Mucosa of descending colon (tissue), 3 donors: ENCODE measurements around the gene SLC27A2. TPM values are rescaled to one million over a fixed set of nuclear protein-coding genes. Genes with fewer than 3 reads are reported as not detected.

Experiments used
- ATAC-seq: fragments of 200-7000 bp; cut with Tn5 transposase; one replicate; pipeline ENCODE4 v1.9.1; 2020; ENCODE audit warnings: mild to moderate bottlenecking, moderate library complexity
- DNase-seq, 3 donors: peaks; one replicate each; pipeline ENCODE4 v3.0.0-alpha.2; 2020
- H3K36me3 ChIP-seq: fragments of 200-600 bp; one replicate; pipeline ENCODE4 v1.8.0; 2021; ENCODE audit warnings: low read depth, mild to moderate bottlenecking
- H3K4me1 ChIP-seq: fragments of 200-600 bp; one replicate; pipeline ENCODE4 v1.8.0; 2021; ENCODE audit warnings: low read depth, mild to moderate bottlenecking
- H3K4me3 ChIP-seq: fragments of 200-600 bp; one replicate; pipeline ENCODE4 v1.8.0; 2021; ENCODE audit warnings: mild to moderate bottlenecking
- H3K9me3 ChIP-seq: fragments of 200-600 bp; one replicate; pipeline ENCODE4 v1.8.0; 2021; ENCODE audit warnings: mild to moderate bottlenecking
- intact Hi-C, 2 donors: fragments of 100-400 bp; cut with DNase I in 1 of 2; cut with micrococcal nuclease in 1 of 2; formaldehyde crosslinking; loops; one replicate each; pipeline versions ENCODE4 v1.11.0 to v1.11.1; 2022; cut with DNase I, micrococcal nuclease
- total RNA-seq, 3 donors: library from RNA; stranded (reverse); fragmentation: NEBNext Ultra II Directional in 2 of 3; extraction: Animal tissue kit (Norgen Biotek cat#: 25700) in 2 of 3; gene quantifications; one replicate each; pipeline versions ENCODE4 v1.2.1 to v1.2.4, GENCODE V29; 2021 to 2023
- TF ChIP-seq, protein P1 (sequence below): fragments of 200-600 bp; IDR thresholded peaks from one replicate; pipeline ENCODE4 v1.8.0; 2022; ENCODE audit warnings: antibody characterized with exemption, mild to moderate bottlenecking
- donor health status: DM: no; HTN: no; CAD: no; lungs with moderate emphysema.
- donor health status: DM: no; HTN: no; CAD: no.
- donor health status: DM: no; HTN: yes; CAD: no.

The SLC27A2 gene
- total RNA-seq, 3 donors from 2014 or later: 14.8 to 27.9 (median 27.8) TPM

GRCh38 chr15:50218291-50218690 is 36.3 kb downstream of the SLC27A2 start:
- Histone ChIP-seq H3K9me3 (no peaks in the 10 kb centered on the region), H3K4me3 (no peak overlapping the region), H3K36me3 (no peaks in the 10 kb centered on the region), H3K4me1 (peaks cover 8% of the 10 kb centered on the region)
- TF ChIP-seq, protein P1, sequence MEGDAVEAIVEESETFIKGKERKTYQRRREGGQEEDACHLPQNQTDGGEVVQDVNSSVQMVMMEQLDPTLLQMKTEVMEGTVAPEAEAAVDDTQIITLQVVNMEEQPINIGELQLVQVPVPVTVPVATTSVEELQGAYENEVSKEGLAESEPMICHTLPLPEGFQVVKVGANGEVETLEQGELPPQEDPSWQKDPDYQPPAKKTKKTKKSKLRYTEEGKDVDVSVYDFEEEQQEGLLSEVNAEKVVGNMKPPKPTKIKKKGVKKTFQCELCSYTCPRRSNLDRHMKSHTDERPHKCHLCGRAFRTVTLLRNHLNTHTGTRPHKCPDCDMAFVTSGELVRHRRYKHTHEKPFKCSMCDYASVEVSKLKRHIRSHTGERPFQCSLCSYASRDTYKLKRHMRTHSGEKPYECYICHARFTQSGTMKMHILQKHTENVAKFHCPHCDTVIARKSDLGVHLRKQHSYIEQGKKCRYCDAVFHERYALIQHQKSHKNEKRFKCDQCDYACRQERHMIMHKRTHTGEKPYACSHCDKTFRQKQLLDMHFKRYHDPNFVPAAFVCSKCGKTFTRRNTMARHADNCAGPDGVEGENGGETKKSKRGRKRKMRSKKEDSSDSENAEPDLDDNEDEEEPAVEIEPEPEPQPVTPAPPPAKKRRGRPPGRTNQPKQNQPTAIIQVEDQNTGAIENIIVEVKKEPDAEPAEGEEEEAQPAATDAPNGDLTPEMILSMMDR: no peak
- intact Hi-C loops: no loop called here
- ATAC-seq (no peak), DNase-seq (no peak)

DNA sequence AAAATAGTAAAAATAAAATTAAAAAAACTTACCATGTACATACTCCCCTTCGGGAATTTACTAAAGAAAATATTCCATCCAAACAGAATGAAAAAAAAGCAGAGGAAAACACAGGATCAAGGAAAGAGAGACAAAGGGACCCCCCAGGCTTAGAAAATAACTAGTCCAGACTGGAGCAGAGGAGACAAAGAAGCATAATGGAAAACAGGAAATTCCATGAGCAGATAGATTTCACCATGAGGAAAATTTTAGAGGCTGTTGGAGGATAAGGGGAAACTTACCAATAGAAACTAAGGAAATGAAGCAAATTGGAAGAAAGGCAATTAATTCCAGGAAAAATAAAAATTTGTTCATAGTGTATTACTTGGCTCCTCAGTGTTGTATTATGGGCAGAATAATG is 36.7 kb downstream of the SLC27A2 start:
- Histone ChIP-seq H3K9me3 (no peaks in the 10 kb centered on the region), H3K4me1 (peaks cover 8% of the 10 kb centered on the region), H3K4me3 (no peak overlapping the region), H3K36me3 (no peaks in the 10 kb centered on the region)
- ATAC-seq (no peak), DNase-seq (no peak)
- intact Hi-C loops: no loop called here
- TF ChIP-seq, protein P1: no peak

- intact Hi-C loops: no loop called here
- DNase-seq: no peak
- Histone ChIP-seq H3K36me3 (no peaks in the 10 kb centered on the region), H3K9me3 (no peaks in the 10 kb centered on the region), H3K4me1 (peaks cover 8% of the 10 kb centered on the region), H3K4me3 (no peak overlapping the region)
- ATAC-seq: no peak
- TF ChIP-seq, protein P1: no peak
Observed at GRCh38 chr15:50219820-50220219, 37.8 kb downstream of the SLC27A2 start.

DNA sequence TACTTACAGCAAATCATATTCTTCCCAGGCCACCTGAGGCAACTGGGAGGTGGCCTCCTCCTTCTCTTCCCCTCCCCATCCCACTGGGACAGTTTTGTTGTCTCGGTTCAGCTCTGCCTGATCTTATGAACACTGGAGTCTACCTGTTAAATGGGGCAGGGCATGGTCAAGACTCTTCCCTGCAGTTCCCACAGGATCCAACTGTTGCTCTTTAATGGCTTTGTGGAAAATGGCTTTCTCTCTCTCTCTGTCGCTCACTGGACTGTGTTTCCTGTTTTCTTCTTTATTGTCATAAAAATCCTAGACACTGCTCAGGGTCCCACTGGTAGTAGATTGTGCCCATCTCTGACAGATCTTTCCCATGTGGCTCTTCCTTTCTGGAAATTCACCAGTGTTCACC is 40.2 kb downstream of the SLC27A2 start:
- ATAC-seq (no peak), DNase-seq (no peak)
- Histone ChIP-seq H3K36me3 (no peaks in the 10 kb centered on the region), H3K4me3 (no peak overlapping the region), H3K4me1 (peaks cover 8% of the 10 kb centered on the region), H3K9me3 (no peaks in the 10 kb centered on the region)
- intact Hi-C loops: no loop called here
- TF ChIP-seq, protein P1: no peak

- DNase-seq (no peak), ATAC-seq (no peak)
- TF ChIP-seq, protein P1: no peak
- Histone ChIP-seq H3K4me3 (no peak overlapping the region), H3K9me3 (no peaks in the 10 kb centered on the region), H3K4me1 (peaks cover 8% of the 10 kb centered on the region), H3K36me3 (no peaks in the 10 kb centered on the region)
- intact Hi-C loops: no loop called here
Observed at GRCh38 chr15:50224606-50225005, 42.6 kb downstream of the SLC27A2 start.

- intact Hi-C loops: no loop called here
- Histone ChIP-seq H3K9me3 (no peaks in the 10 kb centered on the region), H3K36me3 (no peaks in the 10 kb centered on the region), H3K4me1 (peaks cover 8% of the 10 kb centered on the region), H3K4me3 (no peak overlapping the region)
- TF ChIP-seq, protein P1: no peak
- ATAC-seq (no peak), DNase-seq (no peak)
Observed at GRCh38 chr15:50225057-50225456, 43.1 kb downstream of the SLC27A2 start.
